ENCODE measurements around the gene GYG2.
"Not testable (repeated sequence)": the region's sequence is repeated elsewhere in the genome, so short reads cannot be mapped to it uniquely, and the experiment has no call there.

The GYG2 gene

DNA sequence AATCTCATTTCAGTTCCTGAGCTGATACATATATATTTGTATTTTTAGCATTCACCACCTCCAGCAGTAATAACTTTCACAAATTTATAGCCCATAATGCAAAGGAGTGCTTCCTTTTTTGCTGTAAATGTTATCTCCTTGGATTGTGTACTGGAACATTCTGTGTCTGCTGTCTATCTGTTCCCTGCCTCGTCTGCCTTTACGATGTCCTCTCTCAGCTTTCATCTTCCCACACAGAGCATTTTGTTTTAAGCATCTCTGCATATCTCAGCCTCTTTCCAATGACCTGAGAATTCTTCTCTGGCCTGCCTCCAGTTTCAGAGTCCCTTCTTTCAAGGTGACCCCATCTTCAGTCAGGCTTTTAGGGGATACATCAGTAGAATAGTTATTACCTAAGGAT lies 43.1 kb downstream of the GYG2 start:
- no peak for DNase-seq (ENCODE audit: low read depth in 2 of 2)

DNA sequence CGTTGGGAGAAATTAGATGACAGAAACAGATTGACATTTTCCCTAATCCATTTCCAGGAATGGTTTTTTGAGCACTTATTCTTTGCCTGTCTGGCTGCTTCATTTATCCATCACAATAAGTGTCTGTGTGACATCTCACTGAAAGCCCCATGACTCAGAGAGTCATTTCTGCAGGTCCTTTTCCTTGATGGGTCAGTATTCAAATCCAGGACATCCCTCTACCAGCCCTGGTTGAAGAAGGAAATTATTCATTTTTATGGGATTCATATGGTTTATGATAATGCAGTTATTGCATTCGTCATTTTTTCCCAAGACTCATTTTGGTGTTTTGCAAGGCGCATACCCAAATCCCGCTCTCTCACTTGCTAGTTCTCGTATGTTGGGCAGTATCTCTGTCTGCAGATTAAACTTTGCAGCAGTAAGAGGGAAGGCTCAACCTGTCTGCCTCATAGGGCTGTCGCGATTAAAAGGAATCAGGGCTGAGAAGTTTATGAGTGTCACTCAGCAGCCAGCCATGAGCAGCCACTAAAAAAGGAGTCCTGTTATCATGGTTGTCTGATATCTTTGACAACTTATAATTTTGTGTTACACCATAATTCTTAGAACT lies 44.0 kb downstream of the GYG2 start:
- DNase-seq (ENCODE audit: low read depth in 2 of 2), result no peak

DNA sequence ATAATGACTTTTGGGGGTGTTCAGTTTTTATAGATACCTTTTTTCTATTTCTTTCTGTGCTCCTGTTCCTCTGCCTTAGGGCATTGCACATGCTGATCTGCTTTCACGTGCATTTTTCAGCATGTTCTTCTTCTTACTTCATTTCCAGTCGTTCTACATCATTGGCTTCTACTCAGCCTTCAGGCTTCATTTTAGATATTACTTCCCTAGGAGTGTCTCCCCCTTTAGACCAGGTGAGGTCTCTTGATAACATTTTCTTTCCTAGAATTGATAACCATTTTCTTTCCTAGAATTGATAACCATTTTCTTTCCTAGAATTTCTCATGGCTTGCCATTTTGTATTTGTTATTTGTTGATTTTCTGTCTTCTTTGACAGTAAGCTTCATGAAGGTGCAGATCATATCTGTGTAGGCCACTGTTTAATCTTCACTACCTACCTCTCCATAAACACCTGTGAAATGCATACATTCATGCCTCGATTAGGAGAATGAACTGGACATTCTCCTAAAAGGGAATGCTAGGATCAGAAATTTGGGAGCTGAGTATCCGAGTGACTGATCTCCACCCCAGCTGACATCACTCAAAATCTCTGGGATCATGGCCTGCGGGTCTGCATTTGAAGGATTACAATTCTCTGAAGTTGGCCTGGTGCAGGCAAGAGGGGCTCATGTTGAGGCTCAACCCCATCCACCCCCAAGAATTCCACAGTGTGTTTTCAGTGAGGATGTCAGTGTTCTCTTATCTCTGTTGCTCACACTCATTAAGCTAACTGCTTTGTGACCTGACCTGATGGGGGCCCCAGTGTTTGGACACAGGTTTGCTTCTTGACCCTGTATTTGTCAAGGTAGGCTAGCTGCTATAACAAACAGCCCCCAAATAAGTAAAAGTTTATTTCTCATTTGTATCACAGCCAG lies 45.7 kb downstream of the GYG2 start:
- DNase-seq (ENCODE audit: low read depth in 2 of 2), result no peak

DNA sequence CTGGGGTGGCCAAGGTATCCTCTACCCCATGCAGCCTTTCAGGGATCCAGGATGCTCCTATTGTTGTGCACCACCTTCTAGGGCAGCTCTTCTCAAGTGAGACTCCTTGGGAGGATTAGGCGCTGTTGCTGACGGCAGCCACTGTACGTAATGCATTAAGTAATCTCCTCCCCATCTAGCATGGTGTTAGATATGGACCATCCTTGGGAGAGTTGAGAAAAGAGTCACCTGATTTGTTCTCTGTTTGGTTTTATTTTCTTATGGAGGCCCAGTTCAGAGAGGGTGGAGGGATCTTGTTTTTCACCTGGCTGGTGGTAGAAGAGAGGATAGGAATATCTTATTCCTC lies 46.4 kb downstream of the GYG2 start:
- DNase-seq (ENCODE audit: low read depth in 2 of 2), result no peak

DNA sequence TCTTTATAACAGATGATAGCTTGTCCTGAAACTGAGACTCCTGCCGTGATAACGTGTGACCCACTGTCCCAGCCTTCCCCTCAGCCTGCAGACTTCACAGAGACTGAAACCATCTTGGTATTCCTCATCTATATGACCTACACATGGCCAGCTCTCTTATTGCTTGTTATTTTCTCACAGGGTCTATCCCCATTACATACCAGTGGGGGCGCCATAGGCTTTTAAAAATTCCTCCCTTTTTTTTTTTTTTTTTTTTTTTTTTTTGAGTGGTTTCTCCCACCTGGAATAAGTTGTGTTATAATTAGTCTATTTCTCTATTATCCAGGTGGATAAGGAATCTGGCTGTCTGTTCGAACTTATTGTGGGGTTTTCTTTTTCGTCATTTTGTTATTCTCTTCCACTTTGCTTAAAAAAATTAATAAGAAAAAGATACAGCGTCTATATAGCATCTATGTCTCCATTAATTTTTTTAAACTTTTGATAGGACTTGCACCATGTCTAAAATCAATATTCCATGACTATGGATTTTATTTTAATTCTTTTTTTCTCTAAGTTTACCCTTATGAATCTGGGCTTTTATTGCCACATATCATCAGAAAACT lies 47.2 kb downstream of the GYG2 start:
- DNase-seq (ENCODE audit: low read depth in 2 of 2), result no peak

DNA sequence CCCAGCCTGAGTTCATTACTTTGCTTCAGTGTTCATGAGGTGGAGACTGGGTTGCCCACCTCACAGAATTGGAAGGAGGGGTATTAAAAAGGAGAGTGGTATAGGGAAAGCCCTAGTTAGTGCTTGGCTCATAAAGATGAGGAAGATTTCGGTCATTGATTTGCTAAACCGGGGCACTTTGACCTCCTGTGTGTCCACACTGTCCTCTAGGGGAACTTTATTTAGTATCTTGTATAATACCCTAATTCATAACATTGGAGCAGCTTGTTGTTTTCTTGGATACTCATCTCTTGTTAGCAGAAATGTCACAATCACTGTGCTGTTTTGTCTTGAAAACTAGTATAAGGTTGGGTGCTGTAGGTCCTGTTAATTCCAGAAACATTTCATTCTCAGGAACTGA lies 49.8 kb downstream of the GYG2 start:
- DNase-seq (ENCODE audit: low read depth in 2 of 2), result no peak

DNA sequence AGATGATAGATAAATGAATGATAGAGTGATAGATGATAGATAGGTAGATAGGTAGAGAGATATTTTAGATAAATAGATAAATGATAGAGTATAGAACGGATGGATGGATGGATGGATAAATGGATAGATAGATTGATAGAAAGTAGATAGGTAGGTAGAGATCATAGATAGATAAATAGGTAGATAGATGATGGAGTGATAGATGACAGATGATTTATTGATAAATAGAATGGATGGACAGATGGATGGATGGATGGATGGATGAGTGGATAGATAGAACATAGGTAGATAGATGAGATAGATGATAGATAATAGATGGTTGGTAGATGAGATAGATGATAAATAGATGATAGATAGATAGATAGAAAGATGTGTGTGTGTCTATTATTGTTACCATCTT lies 50.9 kb downstream of the GYG2 start:
- no peak for DNase-seq (ENCODE audit: low read depth in 2 of 2)

DNA sequence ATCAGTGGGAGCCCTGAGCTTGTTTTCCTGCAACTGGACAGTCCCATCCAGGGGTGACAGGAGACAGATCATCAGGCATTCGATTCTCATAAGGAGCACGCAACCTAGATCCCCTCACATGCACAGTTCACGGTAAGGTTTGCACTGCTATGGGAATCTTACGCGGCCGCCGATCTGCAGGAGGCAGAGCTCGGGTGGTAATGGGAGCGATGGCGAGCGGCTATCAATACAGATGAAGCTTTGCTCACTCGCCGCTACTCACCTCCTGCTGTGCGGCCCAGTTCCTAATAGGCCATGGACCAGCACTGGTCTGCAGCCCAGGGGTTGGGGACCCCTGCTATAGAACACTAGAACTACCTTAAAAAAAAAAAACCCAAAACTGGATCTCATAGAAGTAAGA lies 55.0 kb downstream of the GYG2 start:
- no peak for DNase-seq (ENCODE audit: low read depth in 2 of 2)

DNA sequence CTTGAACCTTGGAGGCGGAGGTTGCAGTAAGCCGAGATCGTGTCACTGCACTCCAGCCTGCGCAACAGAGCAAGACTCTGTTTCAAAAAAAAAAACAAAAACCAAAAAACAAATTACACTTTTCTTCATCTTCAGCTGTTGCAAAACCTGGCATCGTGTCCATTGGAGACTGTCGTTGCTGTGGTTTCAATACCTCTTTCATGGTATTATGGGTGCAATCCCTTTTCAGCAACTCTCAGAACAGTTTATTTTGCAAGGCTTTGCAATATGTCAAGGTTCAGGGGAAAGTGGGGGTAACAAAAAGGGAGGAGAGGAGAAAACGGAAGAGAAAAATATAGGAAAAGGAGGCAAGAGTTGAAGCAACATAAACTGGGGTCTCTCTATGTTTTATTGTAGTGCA lies 59.6 kb downstream of the GYG2 start:
- no peak for DNase-seq (ENCODE audit: low read depth in 2 of 2)

DNA sequence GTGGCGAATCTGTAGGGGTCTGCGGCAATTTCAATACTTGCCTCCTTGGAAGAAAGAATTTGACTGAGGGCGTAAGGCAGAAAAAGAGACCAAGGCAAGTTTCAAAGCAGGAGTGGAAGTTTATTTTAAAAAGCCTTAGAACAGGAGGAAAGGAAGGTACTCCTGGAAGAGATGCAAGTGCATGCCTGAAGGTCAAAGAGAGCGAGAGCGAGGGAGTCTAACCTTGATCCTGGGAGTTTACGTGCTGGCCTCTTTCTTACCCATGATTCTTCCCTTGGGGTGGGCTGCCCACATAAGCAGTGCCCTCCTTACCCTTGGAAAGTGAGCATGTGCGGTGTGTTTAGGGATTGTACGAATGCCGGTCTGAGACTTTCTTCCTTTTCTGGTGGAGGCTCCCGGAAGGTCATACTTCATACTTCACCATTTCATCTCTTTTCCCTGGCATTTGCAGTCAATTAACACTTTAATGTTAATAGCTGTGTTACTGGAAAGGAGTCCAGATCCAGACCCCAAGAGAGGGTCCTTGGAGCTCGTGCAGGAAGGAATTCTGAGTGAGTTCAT lies 60.4 kb downstream of the GYG2 start:
- DNase-seq (ENCODE audit: low read depth in 2 of 2), result no peak

DNA sequence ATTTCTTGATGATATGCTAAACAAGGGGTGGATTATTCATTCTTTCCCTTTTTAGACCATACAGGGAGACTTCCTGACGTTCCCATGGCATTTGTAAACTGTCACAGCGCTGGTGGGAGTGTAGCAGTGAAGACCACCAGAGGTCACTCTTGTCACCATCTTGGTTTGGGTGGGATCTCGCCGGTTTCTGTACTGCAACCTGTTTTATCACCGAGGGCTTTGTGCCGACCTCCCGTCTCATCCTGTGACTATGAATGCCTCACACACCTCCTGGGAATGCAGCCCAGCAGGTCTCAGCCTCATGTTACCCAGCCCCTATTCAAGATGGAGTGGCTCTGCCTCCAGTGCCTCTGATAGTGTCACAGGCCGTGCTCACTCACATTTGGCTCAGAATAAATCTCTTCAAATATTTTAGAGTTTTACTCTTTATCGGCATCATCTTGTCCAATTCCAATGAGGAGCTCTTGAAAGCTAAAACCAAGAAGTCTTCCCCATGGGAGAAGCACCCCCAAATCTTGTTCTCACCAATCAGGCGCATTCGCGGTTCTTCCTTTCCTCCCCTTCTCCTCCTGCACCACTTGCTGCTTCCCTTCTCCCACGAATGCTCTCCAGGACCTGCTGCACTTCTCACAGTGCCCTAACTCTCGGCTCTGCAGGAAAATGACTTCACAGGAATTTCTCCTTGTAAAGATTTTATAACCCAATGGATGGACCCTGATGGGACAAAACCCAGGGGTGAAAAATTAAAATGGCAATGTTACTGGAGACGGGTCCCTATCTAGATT lies 61.2 kb downstream of the GYG2 start:
- not testable (repeated sequence) for DNase-seq (ENCODE audit: low read depth in 2 of 2)

DNA sequence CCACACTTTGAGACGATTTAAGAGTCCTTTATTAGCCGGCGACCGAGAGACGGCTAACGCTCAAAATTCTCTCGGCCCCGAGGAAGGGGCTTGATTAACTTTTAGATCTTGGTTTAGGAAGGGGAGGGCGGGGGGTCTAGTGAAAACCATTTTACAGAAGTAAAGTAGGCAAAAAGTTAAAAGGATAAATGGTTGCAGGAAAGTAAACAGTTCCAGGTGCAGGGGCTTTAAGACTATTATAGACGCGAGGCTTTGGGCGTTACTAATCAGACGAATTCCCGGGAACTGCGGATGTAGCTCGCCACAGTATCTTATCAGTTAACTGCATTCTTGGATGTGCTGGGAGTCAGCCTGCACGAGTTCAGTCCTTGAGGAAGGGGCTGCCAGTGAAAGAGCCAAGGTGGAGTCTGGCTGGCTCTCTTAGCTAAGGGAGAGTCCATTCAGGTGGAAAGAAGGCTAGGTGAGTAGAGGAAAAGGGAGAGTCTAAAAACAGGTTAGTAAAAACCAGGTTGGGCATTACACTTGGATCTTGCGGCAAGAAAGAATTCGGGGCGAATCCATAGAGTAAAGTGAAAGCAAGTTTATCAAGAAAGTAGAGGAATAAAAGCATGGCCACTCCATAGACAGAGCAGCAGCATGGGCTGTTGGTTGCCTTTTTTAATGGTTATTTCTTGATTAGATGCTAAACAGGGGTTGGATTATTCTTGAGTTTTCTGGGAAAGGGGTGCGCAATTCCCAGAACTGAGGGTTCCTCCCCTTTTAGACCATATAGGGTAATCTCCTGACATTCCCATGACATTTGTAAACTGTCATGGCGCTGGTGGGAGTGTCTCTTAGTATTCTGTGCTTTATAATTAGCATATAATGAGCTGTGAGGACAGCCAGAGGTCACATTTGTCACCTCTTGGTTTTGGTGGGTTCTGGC lies 62.1 kb downstream of the GYG2 start:
- DNase-seq (ENCODE audit: low read depth in 2 of 2), result not testable (repeated sequence)

DNA sequence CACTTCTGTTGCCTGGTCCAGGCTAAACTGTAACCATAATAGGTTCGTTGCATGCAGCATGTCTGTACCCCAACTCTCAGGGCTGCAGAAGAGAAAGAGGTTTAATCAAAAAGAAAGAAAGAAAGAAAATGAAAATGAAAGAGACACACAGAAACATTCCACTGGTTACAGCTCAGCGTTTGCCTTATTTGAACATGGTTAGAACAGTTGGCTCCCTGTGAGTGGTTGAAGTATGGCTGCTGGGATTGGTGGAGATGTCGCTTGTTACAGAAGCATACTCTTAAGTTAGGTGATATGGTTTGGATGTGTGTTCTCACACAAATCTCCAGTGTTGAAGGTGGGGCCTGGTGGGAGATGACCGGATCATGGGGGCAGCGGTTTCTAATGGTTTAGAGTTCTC lies 64.1 kb downstream of the GYG2 start:
- no peak for DNase-seq (ENCODE audit: low read depth in 2 of 2)

DNA sequence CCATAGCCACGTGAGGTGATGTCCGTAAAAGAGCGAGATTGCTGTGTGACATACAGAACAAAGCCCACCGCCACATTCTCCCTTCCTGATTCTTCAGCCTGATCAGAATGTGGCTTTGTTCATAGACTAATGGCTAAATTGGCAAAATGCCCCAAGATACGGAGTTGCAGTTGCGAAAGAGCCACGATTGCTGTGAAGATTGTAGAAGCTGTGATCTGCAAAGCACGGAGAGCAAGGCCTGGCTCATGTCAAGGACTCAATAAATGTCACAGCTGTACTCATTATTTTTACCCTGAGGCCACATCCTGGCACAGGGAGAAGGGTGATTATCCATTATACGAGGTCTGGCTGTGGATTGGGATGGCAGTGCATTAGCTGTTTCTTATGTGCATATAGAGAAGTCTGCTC lies 66.2 kb downstream of the GYG2 start:
- no peak for DNase-seq (ENCODE audit: low read depth in 2 of 2)

DNA sequence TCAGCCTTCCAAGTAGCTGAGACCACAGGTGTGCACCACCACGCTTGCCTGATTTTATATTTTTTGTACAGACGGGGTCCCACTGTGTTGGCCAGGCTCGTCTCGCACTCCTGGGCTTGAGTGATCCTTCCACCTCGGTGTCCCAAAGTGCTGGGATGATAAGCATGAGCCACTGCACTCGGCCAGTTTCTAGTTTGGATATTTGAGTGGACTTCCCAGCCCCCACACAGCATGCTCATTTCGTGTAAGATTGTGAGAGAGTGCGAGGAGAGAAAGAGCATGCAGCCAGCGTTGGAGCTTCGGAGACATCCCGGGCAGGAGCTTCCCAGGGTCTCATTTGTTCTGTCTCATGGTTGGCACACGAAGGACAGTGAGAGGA lies 68.6 kb downstream of the GYG2 start:
- DNase-seq (ENCODE audit: low read depth in 2 of 2), result no peak

DNA sequence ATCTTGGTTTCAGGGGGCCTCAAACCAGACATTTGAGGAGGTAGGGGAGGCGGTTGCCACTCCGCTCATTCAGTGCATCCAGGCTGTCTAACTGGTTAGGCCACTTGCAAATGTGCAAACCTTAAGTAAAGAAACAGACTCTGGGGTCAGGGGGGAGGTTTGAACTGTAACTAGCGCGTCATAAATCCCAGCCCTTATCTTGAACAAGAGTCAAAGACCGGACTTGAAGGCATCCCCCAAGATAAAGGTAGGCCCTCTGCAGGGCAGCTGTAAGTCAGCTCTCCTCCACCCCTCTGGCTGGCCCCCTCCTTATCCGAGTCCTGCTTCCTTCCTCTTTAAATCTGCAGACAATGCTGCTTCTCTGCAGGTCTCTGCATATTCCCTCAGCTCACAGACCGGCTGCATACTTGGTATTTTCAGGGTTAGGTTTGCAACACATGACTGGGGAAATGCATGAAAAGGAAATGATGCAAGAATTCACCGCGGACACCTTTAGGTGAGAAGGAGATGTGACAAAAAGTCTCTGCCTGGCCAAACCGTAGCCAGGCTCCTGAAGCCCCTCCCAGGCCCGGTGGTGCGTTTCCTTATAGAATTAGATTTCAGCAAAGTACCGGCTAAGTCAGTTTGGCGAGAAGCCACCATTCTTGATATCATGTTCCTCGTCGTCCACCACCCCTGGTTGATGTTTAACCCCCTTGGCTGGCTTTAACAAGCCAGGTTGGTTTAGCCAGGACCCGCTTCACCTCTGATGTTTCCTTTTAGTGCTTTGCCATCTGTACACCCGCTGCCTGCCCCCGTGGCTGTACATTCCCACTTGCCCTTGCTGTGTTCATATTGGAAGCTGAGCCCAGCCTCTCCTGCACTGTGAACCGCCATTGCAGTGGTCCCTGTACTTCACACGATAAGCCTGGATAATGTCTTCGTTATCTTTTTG lies 69.2 kb downstream of the GYG2 start:
- not testable (repeated sequence) for DNase-seq (ENCODE audit: low read depth in 2 of 2)

DNA sequence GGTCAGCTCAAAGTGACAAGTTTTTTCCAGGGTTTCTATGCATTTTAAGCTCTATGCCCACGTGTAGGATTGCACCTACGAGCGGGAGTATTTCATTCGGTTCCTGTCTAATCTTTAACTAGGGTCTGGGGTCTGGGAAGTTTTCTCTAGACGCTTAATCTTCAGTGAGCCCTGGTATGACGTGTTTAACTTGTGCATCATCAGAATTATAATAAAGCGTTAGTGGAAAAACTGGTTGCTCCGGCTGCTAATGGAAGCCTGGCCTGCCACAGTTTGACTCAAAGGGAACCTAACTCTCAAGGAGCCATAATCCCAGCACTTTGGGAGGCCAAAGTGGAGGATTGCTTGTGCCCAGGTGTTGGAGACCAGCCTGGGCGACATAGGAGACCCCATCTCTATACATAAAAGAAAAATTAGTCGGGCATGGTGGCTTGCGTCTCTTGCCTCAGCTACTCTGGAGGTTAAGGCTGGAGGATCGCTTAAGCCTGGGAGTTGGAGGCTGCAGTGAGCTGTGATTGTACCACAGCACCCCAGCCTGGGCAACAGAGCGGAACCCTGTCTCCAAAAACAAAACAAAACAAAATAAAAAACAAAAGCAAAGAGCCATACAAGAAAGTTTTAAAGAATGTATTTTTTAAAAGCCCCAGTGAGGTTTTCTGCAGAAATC lies 70.2 kb downstream of the GYG2 start:
- no peak for DNase-seq (ENCODE audit: low read depth in 2 of 2)

DNA sequence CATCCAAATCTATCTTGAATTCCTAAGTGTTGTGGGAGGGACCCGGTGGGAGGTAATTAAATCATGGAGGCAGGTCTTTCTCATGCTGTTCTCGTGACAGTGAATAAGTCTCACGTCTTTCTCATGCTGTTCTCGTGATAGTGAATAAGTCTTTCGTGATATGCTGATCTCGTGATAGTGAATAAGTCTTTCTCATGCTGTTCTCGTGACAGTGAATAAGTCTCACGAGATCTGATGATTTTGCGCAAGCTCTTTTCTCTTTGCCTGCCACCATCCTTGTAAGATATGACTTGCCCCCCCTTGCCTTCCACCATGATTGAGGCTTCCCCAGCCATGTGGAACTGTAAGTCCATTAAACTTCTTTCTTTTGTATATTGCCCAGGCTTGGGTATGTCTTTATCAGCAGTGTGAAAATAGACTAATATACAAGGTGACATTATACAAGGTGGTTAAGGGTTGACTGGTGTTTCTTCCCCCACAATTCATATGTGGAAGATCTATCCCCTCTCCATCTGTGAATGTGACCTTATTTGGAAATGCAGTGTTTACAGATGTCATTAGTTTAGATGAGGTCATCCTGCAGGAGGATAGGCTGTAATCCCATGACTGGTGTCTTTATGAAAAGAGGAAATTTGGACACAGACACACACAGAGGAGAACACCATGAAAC lies 72.8 kb downstream of the GYG2 start:
- DNase-seq (ENCODE audit: low read depth in 2 of 2), result no peak

DNA sequence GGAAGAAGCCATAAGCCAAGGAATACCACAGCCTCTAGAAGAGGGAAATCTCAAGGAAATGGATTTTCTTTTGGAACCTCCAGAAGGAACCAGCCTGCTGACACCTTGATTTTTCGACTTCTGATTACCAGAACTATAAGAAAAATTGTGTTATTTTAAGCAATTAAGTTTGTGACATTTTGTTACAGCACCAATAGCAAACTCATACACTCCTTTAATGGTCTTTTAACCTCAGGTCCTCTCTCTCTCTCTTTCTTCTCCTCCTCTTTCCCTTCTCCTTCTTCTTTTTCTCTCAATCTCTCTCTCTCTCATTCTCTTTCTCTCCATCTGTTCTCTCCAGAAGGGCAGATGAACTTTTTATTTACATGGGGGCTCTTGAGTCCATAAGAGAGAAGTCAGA lies 74.1 kb downstream of the GYG2 start:
- DNase-seq (ENCODE audit: low read depth in 2 of 2), result no peak

Data from stimulated activated CD8-positive, alpha-beta memory T cell treated with anti-CD3 and anti-CD28 coated beads, Interleukin-2, amount 100 ng/mL, for 48 hours (primary cell).